ENCODE measurements around the gene ST8SIA5. TPM values are rescaled to one million over a fixed set of nuclear protein-coding genes. Genes with fewer than 3 reads are reported as not detected.

ST8SIA5 gene
- total and polyA plus RNA-seq, 2 donors (not counting 3 experiments of a cell fraction or from before 2014, with no cell fraction given), result 0.25 to 0.62 TPM

- H3K27ac ChIP-seq (ENCODE audit: insufficient read depth, low read depth, low read length), result no peak overlapping the region
- no peak for FAIRE-seq
- H3K4me1 ChIP-seq (ENCODE audit: control insufficient read depth, extremely low read depth, insufficient read depth, low read length), result peaks cover 7% of the 10 kb centered on the region
- H3K9ac ChIP-seq (replicated peaks; ENCODE audit: extremely low read depth, insufficient read depth, low read length), result no peak overlapping the region
- H3K9me3 ChIP-seq (replicated peaks; ENCODE audit: control insufficient read depth, insufficient read depth, low read length), result no peaks in the 10 kb centered on the region
- TF ChIP-seq POLR2AphosphoS5 (IDR thresholded peaks at IDR 0.05; ENCODE audit: insufficient read depth, low read depth, low read length) (no peak), MAX (IDR thresholded peaks at IDR 0.05; ENCODE audit: insufficient read depth, insufficient read length) (no peak), CTCF (IDR thresholded peaks at IDR 0.05; ENCODE audit: extremely low read depth in 1 of 2, insufficient read depth in 1 of 2, low read depth in 1 of 2, low read length in 2 of 2) (no peak), FOS (IDR thresholded peaks at IDR 0.05; ENCODE audit: borderline replicate concordance, insufficient read depth, low read length) (no peak), EZH2 (IDR thresholded peaks at IDR 0.05; ENCODE audit: borderline replicate concordance, low read depth, low read length, severe bottlenecking) (no peak), MYC (IDR thresholded peaks at IDR 0.05; ENCODE audit: low read depth, low read length) (no peak), JUN (IDR thresholded peaks at IDR 0.05; ENCODE audit: borderline replicate concordance, insufficient read depth, insufficient read length, low read depth) (no peak), GATA2 (IDR thresholded peaks at IDR 0.05; ENCODE audit: insufficient read depth, insufficient read length, low read depth, low read length) (no peak), POLR2A (IDR thresholded peaks at IDR 0.05; ENCODE audit: low read depth, low read length) (no peak)
- H3K27me3 ChIP-seq (ENCODE audit: control insufficient read depth in 2 of 2, insufficient read depth in 2 of 2, low read length in 2 of 2), result no peaks in the 10 kb centered on the region
- no peaks in the 10 kb centered on the region for H3K36me3 ChIP-seq (ENCODE audit: control insufficient read depth in 2 of 2, extremely low read depth in 1 of 2, insufficient read depth in 2 of 2, low read length in 2 of 2)
- H3K4me2 ChIP-seq (ENCODE audit: insufficient read depth, low read length), result no peak overlapping the region
- no peak for DNase-seq (ENCODE audit: low read depth, low spot score)
- no peaks in the 10 kb centered on the region for H3K79me2 ChIP-seq (ENCODE audit: control insufficient read depth, insufficient read depth, low read length)
- intact Hi-C loops (cut with micrococcal nuclease), result no loop called here
- H2AFZ ChIP-seq (ENCODE audit: low read depth, low read length), result no peak overlapping the region
- no TSS peak for BruUV-seq (replicated peaks)
- dilution Hi-C loops (cut with MboI; ENCODE audit: extremely low pct_ligation_motif_present, low sequenced_read_pairs), result no loop called here
- H4K20me1 ChIP-seq (replicated peaks; ENCODE audit: control insufficient read depth, extremely low read depth, insufficient read depth, low read length), result no peaks in the 10 kb centered on the region
- CTCF ChIA-PET, result interaction anchor here (2.1 to 3.1 kb wide), 2 partner anchors 36 to 341 kb away, joined by 18 to 20 read pairs; partner anchors contain the start of gene LOXHD1
- H3K4me3 ChIP-seq (replicated peaks in 1 of 3; ENCODE audit: insufficient read depth in 1 of 3, low read depth in 1 of 3, low read length in 3 of 3), result no peak overlapping the region
- H3K9me1 ChIP-seq (replicated peaks; ENCODE audit: control insufficient read depth, extremely low read depth, insufficient read depth, low read length), result no peaks in the 10 kb centered on the region
- POLR2A ChIA-PET, result no interaction called here
Measured at GRCh38 chr18:46621871-46622270, 135.0 kb downstream of the ST8SIA5 start.

Data from endothelial cell of umbilical vein (primary cell).